ENCODE data around the gene NCKAP5. TPM values are rescaled to one million over a fixed set of nuclear protein-coding genes. Genes with fewer than 3 reads are reported as not detected.

The NCKAP5 gene
- total RNA-seq, 3 donors from 2014 or later (not counting 1 experiment from before 2014, with no cell fraction given) = 0.12 to 0.20 TPM; not detected in 1

DNA sequence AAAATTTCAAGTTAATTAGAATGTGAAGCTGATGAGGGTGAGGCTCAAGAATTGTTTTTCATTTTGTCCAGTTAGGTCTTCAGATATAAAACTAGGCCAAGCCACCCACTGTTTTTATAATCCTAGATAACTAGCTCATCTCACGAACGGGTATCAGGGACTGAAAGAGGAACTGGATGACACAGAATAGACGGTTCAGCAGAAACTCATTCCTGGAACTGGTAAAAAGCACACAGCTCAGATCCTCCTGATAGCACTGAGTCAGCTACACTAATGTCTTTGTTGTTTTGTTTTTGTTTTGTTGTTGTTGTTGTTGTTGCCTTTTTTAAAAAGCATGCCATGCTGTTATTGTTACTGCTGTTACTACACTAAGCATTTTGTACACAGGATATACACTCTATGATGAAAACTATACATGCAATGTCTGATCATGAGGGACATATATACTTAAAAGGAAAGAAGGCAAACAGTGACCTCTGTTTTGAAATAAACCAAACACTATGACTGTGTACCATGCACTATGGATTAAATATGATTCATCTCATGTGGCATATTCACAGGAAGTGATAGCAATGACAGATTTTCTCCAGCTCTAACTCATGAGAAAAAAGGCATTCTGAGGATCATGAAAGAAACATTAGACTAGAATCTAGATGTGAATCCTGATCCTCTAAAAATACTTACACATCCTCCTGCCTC lies 437.6 kb downstream of the NCKAP5 start:
- Mint-ChIP-seq H3K9me3 (peaks cover 7% of the 10 kb centered on the region in 2 donors), H3K4me3 (no peak overlapping the region), H3K27ac (no peak overlapping the region), H3K36me3 (no peaks in the 10 kb centered on the region), H3K27me3 (ENCODE audit: low read depth in 2 of 2) (no peaks in the 10 kb centered on the region), H3K4me1 (no peaks in the 10 kb centered on the region)
- no peak overlapping the region for H3K27ac ChIP-seq (ENCODE audit: low read length)
- intact Hi-C loops (cut with micrococcal nuclease) = no loop called here
- TF ChIP-seq, protein P1, sequence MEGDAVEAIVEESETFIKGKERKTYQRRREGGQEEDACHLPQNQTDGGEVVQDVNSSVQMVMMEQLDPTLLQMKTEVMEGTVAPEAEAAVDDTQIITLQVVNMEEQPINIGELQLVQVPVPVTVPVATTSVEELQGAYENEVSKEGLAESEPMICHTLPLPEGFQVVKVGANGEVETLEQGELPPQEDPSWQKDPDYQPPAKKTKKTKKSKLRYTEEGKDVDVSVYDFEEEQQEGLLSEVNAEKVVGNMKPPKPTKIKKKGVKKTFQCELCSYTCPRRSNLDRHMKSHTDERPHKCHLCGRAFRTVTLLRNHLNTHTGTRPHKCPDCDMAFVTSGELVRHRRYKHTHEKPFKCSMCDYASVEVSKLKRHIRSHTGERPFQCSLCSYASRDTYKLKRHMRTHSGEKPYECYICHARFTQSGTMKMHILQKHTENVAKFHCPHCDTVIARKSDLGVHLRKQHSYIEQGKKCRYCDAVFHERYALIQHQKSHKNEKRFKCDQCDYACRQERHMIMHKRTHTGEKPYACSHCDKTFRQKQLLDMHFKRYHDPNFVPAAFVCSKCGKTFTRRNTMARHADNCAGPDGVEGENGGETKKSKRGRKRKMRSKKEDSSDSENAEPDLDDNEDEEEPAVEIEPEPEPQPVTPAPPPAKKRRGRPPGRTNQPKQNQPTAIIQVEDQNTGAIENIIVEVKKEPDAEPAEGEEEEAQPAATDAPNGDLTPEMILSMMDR (IDR thresholded peaks at IDR 0.05) = no peak
- no peak for ATAC-seq
- H3K4me3 ChIP-seq (ENCODE audit: low read length) = no peak overlapping the region
- no peaks in the 10 kb centered on the region for H3K36me3 ChIP-seq (ENCODE audit: control insufficient read depth, insufficient read depth, low read length)
- WGBS (ENCODE audit: insufficient coverage) = 43% methylated on average over 3 of the region's 3 CpGs
- H3K27me3 ChIP-seq (ENCODE audit: control insufficient read depth, insufficient read depth, low read length) = no peaks in the 10 kb centered on the region
- no peak for DNase-seq
- no peaks in the 10 kb centered on the region for H3K9me3 ChIP-seq (ENCODE audit: control insufficient read depth, insufficient read depth, low read length)
- no peaks in the 10 kb centered on the region for H3K4me1 ChIP-seq (ENCODE audit: control insufficient read depth, insufficient read depth, low read length)

DNA sequence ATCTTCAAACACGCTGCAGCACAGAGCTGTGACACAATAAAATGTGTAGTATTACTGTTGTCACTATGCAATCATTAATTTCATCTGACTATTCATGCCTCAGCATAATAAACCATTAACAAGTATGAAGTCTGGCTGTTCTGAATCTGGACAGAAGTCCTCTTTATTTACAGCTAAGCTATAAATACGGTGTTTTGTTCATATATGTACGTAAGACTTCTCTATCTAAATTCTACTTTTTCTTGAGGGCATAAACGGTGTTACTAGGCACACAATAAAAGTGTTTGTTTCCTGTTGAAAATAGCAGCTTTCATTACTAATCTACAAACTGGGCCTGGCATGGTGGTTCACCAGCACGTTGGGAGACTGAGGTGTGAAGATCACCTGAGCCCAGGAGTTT lies 443.8 kb downstream of the NCKAP5 start:
- intact Hi-C loops (cut with micrococcal nuclease) = no loop called here
- WGBS (ENCODE audit: insufficient coverage) = 72% methylated on average over 3 of the region's 5 CpGs
- DNase-seq (no peak), ATAC-seq (no peak)
- Mint-ChIP-seq H3K27ac (no peak overlapping the region), H3K27me3 (ENCODE audit: low read depth in 2 of 2) (no peaks in the 10 kb centered on the region), H3K36me3 (no peaks in the 10 kb centered on the region), H3K4me1 (no peaks in the 10 kb centered on the region), H3K4me3 (no peak overlapping the region), H3K9me3 (peaks cover 2 to 7% of the 10 kb centered on the region in 2 donors)
- TF ChIP-seq, protein P1 (IDR thresholded peaks at IDR 0.05) = no peak
- H3K27ac ChIP-seq (ENCODE audit: low read length) = no peak overlapping the region
- no peaks in the 10 kb centered on the region for H3K36me3 ChIP-seq (ENCODE audit: control insufficient read depth, insufficient read depth, low read length)
- H3K9me3 ChIP-seq (ENCODE audit: control insufficient read depth, insufficient read depth, low read length) = no peaks in the 10 kb centered on the region
- H3K27me3 ChIP-seq (ENCODE audit: control insufficient read depth, insufficient read depth, low read length) = no peaks in the 10 kb centered on the region
- H3K4me3 ChIP-seq (ENCODE audit: low read length) = no peak overlapping the region
- no peaks in the 10 kb centered on the region for H3K4me1 ChIP-seq (ENCODE audit: control insufficient read depth, insufficient read depth, low read length)

DNA sequence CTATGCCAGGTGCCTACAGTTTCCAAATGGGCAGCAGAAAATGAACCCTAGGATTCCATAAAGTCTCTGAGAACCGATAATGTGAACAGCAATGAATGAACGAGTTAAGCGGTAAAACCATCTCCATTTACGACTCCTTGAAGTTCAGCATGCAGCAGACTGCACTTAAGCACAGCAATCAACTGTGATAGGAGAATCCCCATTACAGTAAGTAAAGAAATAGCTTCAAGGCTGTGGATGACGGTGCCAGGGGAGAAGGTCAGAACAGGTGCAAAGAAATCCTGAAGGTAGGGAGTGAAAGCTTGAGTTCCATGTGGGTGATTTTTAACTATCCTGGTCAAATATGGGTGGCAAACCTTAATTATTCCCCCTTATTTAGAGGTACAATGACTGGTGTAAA lies 444.4 kb downstream of the NCKAP5 start:
- DNase-seq (no peak), ATAC-seq (no peak)
- Mint-ChIP-seq H3K27me3 (ENCODE audit: low read depth in 2 of 2) (no peaks in the 10 kb centered on the region), H3K4me3 (no peak overlapping the region), H3K9me3 (peaks cover 2 to 7% of the 10 kb centered on the region in 2 donors), H3K27ac (no peak overlapping the region), H3K36me3 (no peaks in the 10 kb centered on the region), H3K4me1 (no peaks in the 10 kb centered on the region)
- Histone ChIP-seq H3K27me3 (ENCODE audit: control insufficient read depth, insufficient read depth, low read length) (no peaks in the 10 kb centered on the region), H3K4me3 (ENCODE audit: low read length) (no peak overlapping the region), H3K9me3 (ENCODE audit: control insufficient read depth, insufficient read depth, low read length) (no peaks in the 10 kb centered on the region), H3K4me1 (ENCODE audit: control insufficient read depth, insufficient read depth, low read length) (no peaks in the 10 kb centered on the region), H3K36me3 (ENCODE audit: control insufficient read depth, insufficient read depth, low read length) (no peaks in the 10 kb centered on the region), H3K27ac (ENCODE audit: low read length) (no peak overlapping the region)
- TF ChIP-seq, protein P1 (IDR thresholded peaks at IDR 0.05) = no peak
- WGBS (ENCODE audit: insufficient coverage) = 87% methylated on average over 5 of the region's 5 CpGs
- intact Hi-C loops (cut with micrococcal nuclease) = no loop called here

DNA sequence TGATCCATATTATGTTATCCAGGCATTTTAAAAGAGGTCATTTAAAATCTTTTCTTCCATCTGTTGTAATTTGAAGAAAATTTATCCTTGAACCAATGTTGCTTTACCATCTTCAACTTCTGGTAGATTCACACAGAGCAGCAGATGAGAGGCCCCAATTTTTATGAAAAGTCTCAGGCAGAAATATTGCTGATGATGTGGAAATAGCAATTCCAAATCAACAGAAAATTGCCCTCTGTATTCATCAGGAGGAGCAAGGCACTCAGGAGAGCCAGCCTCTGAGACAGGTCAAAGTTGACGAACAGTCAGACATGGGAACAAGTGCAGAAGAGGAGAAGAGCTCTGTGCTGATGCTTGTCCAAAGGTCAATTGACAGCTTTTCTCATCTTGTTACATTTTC lies 444.9 kb downstream of the NCKAP5 start:
- H3K36me3 ChIP-seq (ENCODE audit: control insufficient read depth, insufficient read depth, low read length) = no peaks in the 10 kb centered on the region
- no peaks in the 10 kb centered on the region for H3K4me1 Mint-ChIP-seq
- H3K27me3 ChIP-seq (ENCODE audit: control insufficient read depth, insufficient read depth, low read length) = no peaks in the 10 kb centered on the region
- H3K9me3 Mint-ChIP-seq = peaks cover 2 to 7% of the 10 kb centered on the region in 2 donors
- no peak overlapping the region for H3K4me3 Mint-ChIP-seq
- H3K9me3 ChIP-seq (ENCODE audit: control insufficient read depth, insufficient read depth, low read length) = no peaks in the 10 kb centered on the region
- H3K4me1 ChIP-seq (ENCODE audit: control insufficient read depth, insufficient read depth, low read length) = no peaks in the 10 kb centered on the region
- intact Hi-C loops (cut with micrococcal nuclease) = no loop called here
- ATAC-seq (no peak), DNase-seq (no peak)
- TF ChIP-seq, protein P1 (IDR thresholded peaks at IDR 0.05) = no peak
- no peaks in the 10 kb centered on the region for H3K27me3 Mint-ChIP-seq (ENCODE audit: low read depth in 2 of 2)
- no peaks in the 10 kb centered on the region for H3K36me3 Mint-ChIP-seq
- no peak overlapping the region for H3K27ac ChIP-seq (ENCODE audit: low read length)
- H3K4me3 ChIP-seq (ENCODE audit: low read length) = no peak overlapping the region
- WGBS (ENCODE audit: insufficient coverage) = 63% methylated on average over 1 of the region's 1 CpG
- H3K27ac Mint-ChIP-seq = no peak overlapping the region
